H9 (cell line): ENCODE data around the gene DGCR8. TPM values are rescaled to one million over a fixed set of nuclear protein-coding genes. Genes with fewer than 3 reads are reported as not detected.

Experiments used
- DNase-seq: peaks from one replicate; pipeline ENCODE4 v3.0.0-alpha.2; 2017
- H2AFZ ChIP-seq: one replicate; pipeline ENCODE4 v1.6.1; 2013; ENCODE audit warnings: mild to moderate bottlenecking, low read length, control low read depth, moderate library complexity
- H2AK5ac ChIP-seq: 2 replicates; pipeline ENCODE4 v1.6.1; 2013; ENCODE audit warnings: low read length, control low read depth, mixed read lengths; ENCODE audit not compliant: insufficient read length
- H2BK120ac ChIP-seq: one replicate; pipeline ENCODE4 v1.6.1; 2013; ENCODE audit warnings: low read depth, mild to moderate bottlenecking, low read length, control low read depth, inconsistent platforms; ENCODE audit not compliant: poor library complexity, severe bottlenecking
- H2BK12ac ChIP-seq: 2 replicates; pipeline ENCODE4 v1.6.1; 2013; ENCODE audit warnings: low read length, control low read depth, mixed read lengths, low read depth; ENCODE audit not compliant: insufficient read length
- H2BK15ac ChIP-seq: 2 replicates; pipeline ENCODE4 v1.6.1; 2013; ENCODE audit warnings: low read depth, low read length, control low read depth
- H2BK20ac ChIP-seq: one replicate; pipeline ENCODE4 v1.6.1; 2013; ENCODE audit warnings: low read depth, mild to moderate bottlenecking, low read length, control low read depth, inconsistent platforms; ENCODE audit not compliant: poor library complexity, severe bottlenecking
- H2BK5ac ChIP-seq: 2 replicates; pipeline ENCODE4 v1.6.1; 2013; ENCODE audit warnings: low read length, control low read depth, mixed read lengths; ENCODE audit not compliant: insufficient read length
- H3K14ac ChIP-seq: 2 replicates; pipeline ENCODE4 v1.6.1; 2013; ENCODE audit warnings: low read length, control low read depth; ENCODE audit not compliant: insufficient read depth
- H3K18ac ChIP-seq: 2 replicates; pipeline ENCODE4 v1.6.1; 2013; ENCODE audit warnings: low read depth, mild to moderate bottlenecking, mixed read lengths, low read length, control low read depth; ENCODE audit not compliant: insufficient read length
- H3K23ac ChIP-seq: 2 replicates; pipeline ENCODE4 v1.6.1; 2013; ENCODE audit warnings: low read length, control low read depth, mixed read lengths, low read depth; ENCODE audit not compliant: insufficient read length
- H3K23me2 ChIP-seq: 2 replicates; pipeline ENCODE4 v1.6.1; 2013; ENCODE audit warnings: low read depth, mild to moderate bottlenecking, mixed read lengths, low read length, control low read depth; ENCODE audit not compliant: insufficient read length, poor library complexity, severe bottlenecking
- H3K27ac ChIP-seq: 2 replicates; pipeline ENCODE4 v1.5.1; 2013; ENCODE audit warnings: low read length, control low read depth, mixed read lengths, low read depth; ENCODE audit not compliant: insufficient read length
- H3K27me3 ChIP-seq: 2 replicates; pipeline ENCODE4 v1.6.1; 2013; ENCODE audit warnings: low read length, control low read depth, inconsistent platforms; ENCODE audit not compliant: insufficient read depth
- H3K4ac ChIP-seq: 2 replicates; pipeline ENCODE4 v1.6.1; 2013; ENCODE audit warnings: low read depth, mild to moderate bottlenecking, control low read depth, inconsistent platforms, low read length, moderate library complexity
- H3K4me1 ChIP-seq: 2 replicates; pipeline ENCODE4 v1.6.1; 2013; ENCODE audit warnings: low read length, control low read depth, inconsistent platforms; ENCODE audit not compliant: insufficient read depth
- H3K4me2 ChIP-seq: 2 replicates; pipeline ENCODE4 v1.6.1; 2013; ENCODE audit warnings: low read length, control low read depth, mixed read lengths; ENCODE audit not compliant: insufficient read length, insufficient read depth
- H3K56ac ChIP-seq: 2 replicates; pipeline ENCODE4 v1.6.1; 2013; ENCODE audit warnings: low read depth, mild to moderate bottlenecking, mixed read lengths, low read length, control low read depth; ENCODE audit not compliant: insufficient read length
- H3K79me1 ChIP-seq: 2 replicates; pipeline ENCODE4 v1.6.1; 2013; ENCODE audit warnings: low read depth, mild to moderate bottlenecking, moderate library complexity, low read length, control low read depth, inconsistent platforms; ENCODE audit not compliant: insufficient read depth, poor library complexity, severe bottlenecking
- H3K79me2 ChIP-seq: 2 replicates; pipeline ENCODE4 v1.6.1; 2013; ENCODE audit warnings: low read length, control low read depth, inconsistent platforms; ENCODE audit not compliant: insufficient read depth
- H3K9ac ChIP-seq: 2 replicates; pipeline ENCODE4 v1.6.1; 2013; ENCODE audit warnings: low read length, control low read depth, mixed read lengths; ENCODE audit not compliant: insufficient read length; ENCODE audit errors: extremely low read depth
- H3K9me3 ChIP-seq: one replicate; pipeline ENCODE4 v1.6.1; 2013; ENCODE audit warnings: low read depth, low read length, inconsistent platforms; ENCODE audit not compliant: control insufficient read depth
- H3T11ph ChIP-seq: one replicate; pipeline ENCODE4 v1.6.1; 2013; ENCODE audit warnings: mild to moderate bottlenecking, low read length, control low read depth, inconsistent platforms
- H4K20me1 ChIP-seq: one replicate; pipeline ENCODE4 v1.6.1; 2013; ENCODE audit not compliant: control insufficient read depth, insufficient read length, insufficient read depth
- H4K5ac ChIP-seq: 2 replicates; pipeline ENCODE4 v1.6.1; 2013; ENCODE audit warnings: low read depth, mild to moderate bottlenecking, mixed read lengths, low read length, control low read depth; ENCODE audit not compliant: insufficient read length
- H4K8ac ChIP-seq: replicated peaks from 2 replicates; pipeline ENCODE4 v1.6.1; 2013; ENCODE audit warnings: low read length, control low read depth, mixed read lengths, low read depth; ENCODE audit not compliant: insufficient read length
- H4K91ac ChIP-seq: 2 replicates; pipeline ENCODE4 v1.6.1; 2013; ENCODE audit warnings: low read depth, mild to moderate bottlenecking, moderate library complexity, mixed read lengths, low read length, control low read depth; ENCODE audit not compliant: insufficient read length
- H3K27ac Mint-ChIP-seq, 3 experiments: 2 replicates in 2 of 3; 3 replicates in 1 of 3; pipeline ENCODE4 v1.8.0; 2020 to 2021; ENCODE audit warnings: mixed read lengths in 3 of 3, mild to moderate bottlenecking in 1 of 3, moderate library complexity in 1 of 3
- H3K27me3 Mint-ChIP-seq: 2 replicates; pipeline ENCODE4 v1.8.0; 2021; ENCODE audit warnings: low read depth, mild to moderate bottlenecking, moderate library complexity, mixed read lengths
- H3K36me3 Mint-ChIP-seq, 3 experiments: 2 replicates in 2 of 3; 3 replicates in 1 of 3; pipeline ENCODE4 v1.8.0; 2020 to 2021; ENCODE audit warnings: low read depth in 3 of 3, mixed read lengths in 3 of 3; ENCODE audit not compliant: insufficient read depth in 1 of 3
- H3K4me1 Mint-ChIP-seq, 2 experiments: 2 replicates each; pipeline ENCODE4 v1.8.0; 2020; ENCODE audit warnings: mixed read lengths in 2 of 2
- H3K4me3 Mint-ChIP-seq, 2 experiments: 2 replicates in 1 of 2; 3 replicates in 1 of 2; pipeline ENCODE4 v1.8.0; 2020 to 2021; ENCODE audit warnings: mild to moderate bottlenecking in 2 of 2, mixed read lengths in 2 of 2, moderate library complexity in 1 of 2
- H3K9me3 Mint-ChIP-seq, 2 experiments: 2 replicates in 1 of 2; 3 replicates in 1 of 2; pipeline ENCODE4 v1.8.0; 2020; ENCODE audit warnings: mild to moderate bottlenecking in 2 of 2, mixed read lengths in 2 of 2, moderate library complexity in 1 of 2
- WGBS: extraction: QIAGEN DNeasy Blood & Tissue Kit; methylation state at CpG from one replicate; pipeline ENCODE4 v1.1.7; 2013; ENCODE audit warnings: missing lambda C conversion rate, low lambda C conversion rate, mixed read lengths; ENCODE audit not compliant: insufficient read length; ENCODE audit errors: extremely low coverage; 5-methylcytosine and 5-hydroxymethylcytosine counted together
- total RNA-seq: library from RNA; stranded (reverse); gene quantifications from 2 replicates; pipeline ENCODE4 v1.2.1, GENCODE V29; 2021
- TF ChIP-seq, protein P1 (sequence below): fragments of 200-600 bp; sonication (generic); conservative IDR thresholded peaks from 3 replicates; pipeline ENCODE4 v1.8.0; 2021; ENCODE audit warnings: antibody characterized with exemption, mild to moderate bottlenecking

The DGCR8 gene
- total RNA-seq, 1 experiment from 2014 or later, result 74.5 TPM

DNA sequence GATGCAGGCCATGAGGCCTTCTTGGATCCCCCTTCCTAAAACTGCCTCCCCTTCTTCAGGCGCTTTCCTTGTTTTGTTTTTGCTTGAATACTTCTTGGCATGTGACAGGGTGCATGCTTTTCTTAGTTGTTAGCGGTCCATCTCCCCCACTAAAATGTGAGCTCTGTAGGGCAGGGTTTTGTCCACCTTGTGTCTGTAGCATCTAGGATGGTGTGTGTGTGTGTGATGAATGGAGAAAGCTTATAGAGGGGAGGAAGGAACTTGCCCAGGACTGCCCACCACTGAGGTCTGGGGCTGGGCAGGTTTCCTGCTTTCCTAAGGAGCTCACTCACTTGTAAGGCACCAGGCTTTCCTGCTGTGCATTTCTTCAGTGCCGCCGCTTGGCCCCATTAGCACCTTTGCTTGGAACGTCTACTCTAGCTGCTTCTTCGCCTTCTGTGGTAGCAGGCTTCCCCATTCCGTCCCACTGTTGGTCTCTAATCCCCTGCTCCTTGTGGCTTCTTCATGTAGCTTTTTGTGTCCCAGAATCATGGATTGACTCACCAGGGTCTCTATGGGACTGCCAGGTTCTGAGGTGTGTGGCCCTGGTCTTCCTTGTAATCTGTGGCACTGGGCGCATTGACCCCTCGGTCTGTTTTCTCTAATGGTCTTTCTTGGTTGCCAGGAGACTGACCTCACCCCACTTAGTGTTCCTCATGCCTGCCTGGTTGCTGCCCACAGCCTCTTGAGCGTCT, 3.3 kb downstream of the DGCR8 start:
- Histone ChIP-seq H2BK15ac (no peak overlapping the region), H4K91ac (no peak overlapping the region), H3K56ac (no peak overlapping the region), H3K23me2 (peaks cover 8% of the 10 kb centered on the region), H2BK5ac (no peak overlapping the region), H2BK20ac (no peak overlapping the region), H3K27ac (no peak overlapping the region), H4K20me1 (peaks cover 6% of the 10 kb centered on the region), H4K8ac (no peak overlapping the region), H2BK12ac (no peak overlapping the region), H3K4me2 (no peak overlapping the region), H3K23ac (no peak overlapping the region), H3T11ph (no peak overlapping the region), H2AFZ (no peak overlapping the region), H3K9me3 (no peaks in the 10 kb centered on the region), H3K27me3 (no peaks in the 10 kb centered on the region), H3K4me1 (peaks cover 2% of the 10 kb centered on the region; the same call in 1 of the 2 replicates), H3K79me2 (peaks cover 35% of the 10 kb centered on the region), H3K18ac (no peak overlapping the region), H3K9ac (no peak overlapping the region), H3K79me1 (peaks cover 22% of the 10 kb centered on the region), H3K4ac (no peak overlapping the region), H2BK120ac (no peak overlapping the region), H3K14ac (no peak overlapping the region), H4K5ac (no peak overlapping the region), H2AK5ac (no peak overlapping the region)
- H3K4me1 Mint-ChIP-seq, result peaks cover 37 to 50% of the 10 kb centered on the region in 2 experiments
- H3K27ac Mint-ChIP-seq, result peak overlapping the region; percentile 21 to 89 (median 77); a peak in 4 of 7 replicates
- no peaks in the 10 kb centered on the region for H3K27me3 Mint-ChIP-seq
- H3K36me3 Mint-ChIP-seq, result peaks cover 29 to 56% (median 45%) of the 10 kb centered on the region in 3 experiments; a peak in 6 of 7 replicates
- TF ChIP-seq, protein P1, sequence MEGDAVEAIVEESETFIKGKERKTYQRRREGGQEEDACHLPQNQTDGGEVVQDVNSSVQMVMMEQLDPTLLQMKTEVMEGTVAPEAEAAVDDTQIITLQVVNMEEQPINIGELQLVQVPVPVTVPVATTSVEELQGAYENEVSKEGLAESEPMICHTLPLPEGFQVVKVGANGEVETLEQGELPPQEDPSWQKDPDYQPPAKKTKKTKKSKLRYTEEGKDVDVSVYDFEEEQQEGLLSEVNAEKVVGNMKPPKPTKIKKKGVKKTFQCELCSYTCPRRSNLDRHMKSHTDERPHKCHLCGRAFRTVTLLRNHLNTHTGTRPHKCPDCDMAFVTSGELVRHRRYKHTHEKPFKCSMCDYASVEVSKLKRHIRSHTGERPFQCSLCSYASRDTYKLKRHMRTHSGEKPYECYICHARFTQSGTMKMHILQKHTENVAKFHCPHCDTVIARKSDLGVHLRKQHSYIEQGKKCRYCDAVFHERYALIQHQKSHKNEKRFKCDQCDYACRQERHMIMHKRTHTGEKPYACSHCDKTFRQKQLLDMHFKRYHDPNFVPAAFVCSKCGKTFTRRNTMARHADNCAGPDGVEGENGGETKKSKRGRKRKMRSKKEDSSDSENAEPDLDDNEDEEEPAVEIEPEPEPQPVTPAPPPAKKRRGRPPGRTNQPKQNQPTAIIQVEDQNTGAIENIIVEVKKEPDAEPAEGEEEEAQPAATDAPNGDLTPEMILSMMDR, result no peak
- no peaks in the 10 kb centered on the region for H3K9me3 Mint-ChIP-seq
- no peak for DNase-seq
- WGBS, result no CpG with 5 or more reads among the region's 10 CpGs
- peak overlapping the region; percentile 1 to 33; a peak in 2 of 5 replicates for H3K4me3 Mint-ChIP-seq
